ENCODE data around the gene ADCY3.

- TF ChIP-seq PRDM15 (CRISPR knock-in tag; IDR thresholded peaks at IDR 0.05): no peak
- TF ChIP-seq BRCA1 (IDR thresholded peaks at IDR 0.05; ENCODE audit: low read depth, low read length): no peak
- TF ChIP-seq EP300 (IDR thresholded peaks at IDR 0.05; ENCODE audit: borderline replicate concordance in 1 of 2, control insufficient read depth in 1 of 2, low read depth in 2 of 2, low read length in 2 of 2): no peak
- TF ChIP-seq RAD21 (IDR thresholded peaks at IDR 0.05; ENCODE audit: insufficient read depth, low read depth, low read length): no peak
- TF ChIP-seq ZNF207 (IDR thresholded peaks at IDR 0.05; ENCODE audit: borderline replicate concordance): no peak
- TF ChIP-seq ATF7 (IDR thresholded peaks at IDR 0.05; ENCODE audit: low read depth): no peak
- TF ChIP-seq, protein P1, sequence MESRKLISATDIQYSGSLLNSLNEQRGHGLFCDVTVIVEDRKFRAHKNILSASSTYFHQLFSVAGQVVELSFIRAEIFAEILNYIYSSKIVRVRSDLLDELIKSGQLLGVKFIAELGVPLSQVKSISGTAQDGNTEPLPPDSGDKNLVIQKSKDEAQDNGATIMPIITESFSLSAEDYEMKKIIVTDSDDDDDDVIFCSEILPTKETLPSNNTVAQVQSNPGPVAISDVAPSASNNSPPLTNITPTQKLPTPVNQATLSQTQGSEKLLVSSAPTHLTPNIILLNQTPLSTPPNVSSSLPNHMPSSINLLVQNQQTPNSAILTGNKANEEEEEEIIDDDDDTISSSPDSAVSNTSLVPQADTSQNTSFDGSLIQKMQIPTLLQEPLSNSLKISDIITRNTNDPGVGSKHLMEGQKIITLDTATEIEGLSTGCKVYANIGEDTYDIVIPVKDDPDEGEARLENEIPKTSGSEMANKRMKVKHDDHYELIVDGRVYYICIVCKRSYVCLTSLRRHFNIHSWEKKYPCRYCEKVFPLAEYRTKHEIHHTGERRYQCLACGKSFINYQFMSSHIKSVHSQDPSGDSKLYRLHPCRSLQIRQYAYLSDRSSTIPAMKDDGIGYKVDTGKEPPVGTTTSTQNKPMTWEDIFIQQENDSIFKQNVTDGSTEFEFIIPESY (IDR thresholded peaks at IDR 0.05): no peak
- TF ChIP-seq NFYB (IDR thresholded peaks at IDR 0.05; ENCODE audit: insufficient read depth, low read depth, low read length): no peak
- no peak for TF ChIP-seq SMARCA5 (IDR thresholded peaks at IDR 0.05)
- TF ChIP-seq SP1 (IDR thresholded peaks at IDR 0.05; ENCODE audit: low read depth, low read length): no peak
- no peak for TF ChIP-seq CTCF (IDR thresholded peaks at IDR 0.05 in 2 of 3, conservative IDR thresholded peaks at IDR 0.05 in 1 of 3; ENCODE audit: control insufficient read depth in 2 of 3, extremely low read depth in 1 of 3, insufficient read depth in 1 of 3, low read depth in 3 of 3, low read length in 3 of 3)
- no peak for TF ChIP-seq MYC (IDR thresholded peaks at IDR 0.05; ENCODE audit: insufficient read depth, insufficient read length, insufficient replicate concordance, low read length, severe bottlenecking)
- no peak for TF ChIP-seq CBFB (IDR thresholded peaks at IDR 0.05; ENCODE audit: low read depth)
- TF ChIP-seq TAF1 (IDR thresholded peaks at IDR 0.05; ENCODE audit: borderline replicate concordance, low read depth, low read length): no peak
These were observed 9.2 kb upstream of the ADCY3 start for GRCh38 chr2:24929230-24929629.
